ENCODE measurements around the gene WDR46.
A peak's percentile ranks its signal among the peaks of the same experiment; 100 is the strongest.

Gene WDR46

GRCh38 chr6:33317669-33318425, 28.8 kb upstream of the WDR46 start, which contains the start of gene ZBTB22:
Gene ZBTB22, minus strand, starts transcription at chr6:33317744. Its CDS starts 828 bp downstream, at chr6:33316916.
- TF ChIP-seq CTCF (IDR thresholded peaks at IDR 0.05; ENCODE audit: low read depth, low read length, poor library complexity, severe bottlenecking) (no peak), EZH2phosphoT487 (IDR thresholded peaks at IDR 0.05; ENCODE audit: borderline replicate concordance, low read length) (no peak)
- Histone ChIP-seq H3K4me2 (ENCODE audit: low read length) (peak within 1 kb of the TSS; percentile 90), H3K4me3 (ENCODE audit: low read length) (peak within 1 kb of the TSS; percentile 82), H3K27ac (ENCODE audit: low read depth, low read length) (peak within 1 kb of the TSS; percentile 79), H3K9me3 (ENCODE audit: control insufficient read depth, insufficient read depth, low read length) (no peaks in the 10 kb centered on the region), H3K79me2 (ENCODE audit: control insufficient read depth, low read length) (peaks cover 63% of the 10 kb centered on the region), H3K4me1 (ENCODE audit: control insufficient read depth, low read length) (peaks cover 58% of the 10 kb centered on the region), H3F3A (ENCODE audit: control insufficient read depth, insufficient read depth) (peaks cover 29% of the 10 kb centered on the region), H3K36me3 (ENCODE audit: control insufficient read depth, low read length) (peaks cover 68% of the 10 kb centered on the region), H4K20me1 (ENCODE audit: control insufficient read depth, insufficient read depth, low read depth, low read length) (0 out of 2 replicates have a peak, but pooled peaks cover 7% of the 10 kb centered on the region), H3K9me2 (replicated peaks; ENCODE audit: control insufficient read depth, low read length) (no peaks in the 10 kb centered on the region), H3K27me3 (ENCODE audit: control insufficient read depth, low read length) (no peaks in the 10 kb centered on the region)

GRCh38 chr6:33317419-33317668, 28.3 kb upstream of the WDR46 start:
- peaks cover 63% of the 10 kb centered on the region for H3K79me2 ChIP-seq (ENCODE audit: control insufficient read depth, low read length)
- H3K36me3 ChIP-seq (ENCODE audit: control insufficient read depth, low read length) = peaks cover 67% of the 10 kb centered on the region
- peaks cover 29% of the 10 kb centered on the region for H3F3A ChIP-seq (ENCODE audit: control insufficient read depth, insufficient read depth)

GRCh38 chr6:33316603-33317418, 27.8 kb upstream of the WDR46 start:
- Histone ChIP-seq H3K4me1 (ENCODE audit: control insufficient read depth, low read length) (peaks cover 65% of the 10 kb centered on the region), H3K79me2 (ENCODE audit: control insufficient read depth, low read length) (peaks cover 63% of the 10 kb centered on the region)

More at GRCh38 chr6:33317419-33317668, 28.3 kb upstream of the WDR46 start:
- no peaks in the 10 kb centered on the region for H3K9me2 ChIP-seq (replicated peaks; ENCODE audit: control insufficient read depth, low read length)
- no peaks in the 10 kb centered on the region for H3K9me3 ChIP-seq (ENCODE audit: control insufficient read depth, insufficient read depth, low read length)
- H3K4me2 ChIP-seq (ENCODE audit: low read length) = peak overlapping the region; percentile 51
- peak overlapping the region; percentile 82 for H3K4me3 ChIP-seq (ENCODE audit: low read length)
- peak overlapping the region; percentile 79; the same call in 1 of the 2 replicates for H3K27ac ChIP-seq (ENCODE audit: low read depth, low read length)
- peaks cover 61% of the 10 kb centered on the region for H3K4me1 ChIP-seq (ENCODE audit: control insufficient read depth, low read length)
- H4K20me1 ChIP-seq (ENCODE audit: control insufficient read depth, insufficient read depth, low read depth, low read length) = 0 out of 2 replicates have a peak, but pooled peaks cover 7% of the 10 kb centered on the region
- TF ChIP-seq EZH2phosphoT487 (IDR thresholded peaks at IDR 0.05; ENCODE audit: borderline replicate concordance, low read length) = no peak
- TF ChIP-seq CTCF (IDR thresholded peaks at IDR 0.05; ENCODE audit: low read depth, low read length, poor library complexity, severe bottlenecking) = no peak
- H3K27me3 ChIP-seq (ENCODE audit: control insufficient read depth, low read length) = no peaks in the 10 kb centered on the region

More at GRCh38 chr6:33316603-33317418, 27.8 kb upstream of the WDR46 start:
- H3K36me3 ChIP-seq (ENCODE audit: control insufficient read depth, low read length) = peaks cover 68% of the 10 kb centered on the region
- H3K9me2 ChIP-seq (replicated peaks; ENCODE audit: control insufficient read depth, low read length) = no peaks in the 10 kb centered on the region
- H3K9me3 ChIP-seq (ENCODE audit: control insufficient read depth, insufficient read depth, low read length) = no peaks in the 10 kb centered on the region
- H3F3A ChIP-seq (ENCODE audit: control insufficient read depth, insufficient read depth) = peaks cover 29% of the 10 kb centered on the region
- no peak overlapping the region for H3K27ac ChIP-seq (ENCODE audit: low read depth, low read length)
- no peaks in the 10 kb centered on the region for H3K27me3 ChIP-seq (ENCODE audit: control insufficient read depth, low read length)
- H3K4me3 ChIP-seq (ENCODE audit: low read length) = peak overlapping the region; percentile 68
- H3K4me2 ChIP-seq (ENCODE audit: low read length) = peak overlapping the region; percentile 51
- peaks cover 11% of the 10 kb centered on the region; the same call in 1 of the 2 replicates for H4K20me1 ChIP-seq (ENCODE audit: control insufficient read depth, insufficient read depth, low read depth, low read length)
- TF ChIP-seq EZH2phosphoT487 (IDR thresholded peaks at IDR 0.05; ENCODE audit: borderline replicate concordance, low read length) (no peak), CTCF (IDR thresholded peaks at IDR 0.05; ENCODE audit: low read depth, low read length, poor library complexity, severe bottlenecking) (no peak)
